Kasumi-1 (cell line): ENCODE measurements around the gene FBN1.

Experiments
- DNase-seq, 2 experiments: peaks; one replicate each; lab custom pipeline; 2025; lab: John Stamatoyannopoulos, UW

FBN1 gene

DNA sequence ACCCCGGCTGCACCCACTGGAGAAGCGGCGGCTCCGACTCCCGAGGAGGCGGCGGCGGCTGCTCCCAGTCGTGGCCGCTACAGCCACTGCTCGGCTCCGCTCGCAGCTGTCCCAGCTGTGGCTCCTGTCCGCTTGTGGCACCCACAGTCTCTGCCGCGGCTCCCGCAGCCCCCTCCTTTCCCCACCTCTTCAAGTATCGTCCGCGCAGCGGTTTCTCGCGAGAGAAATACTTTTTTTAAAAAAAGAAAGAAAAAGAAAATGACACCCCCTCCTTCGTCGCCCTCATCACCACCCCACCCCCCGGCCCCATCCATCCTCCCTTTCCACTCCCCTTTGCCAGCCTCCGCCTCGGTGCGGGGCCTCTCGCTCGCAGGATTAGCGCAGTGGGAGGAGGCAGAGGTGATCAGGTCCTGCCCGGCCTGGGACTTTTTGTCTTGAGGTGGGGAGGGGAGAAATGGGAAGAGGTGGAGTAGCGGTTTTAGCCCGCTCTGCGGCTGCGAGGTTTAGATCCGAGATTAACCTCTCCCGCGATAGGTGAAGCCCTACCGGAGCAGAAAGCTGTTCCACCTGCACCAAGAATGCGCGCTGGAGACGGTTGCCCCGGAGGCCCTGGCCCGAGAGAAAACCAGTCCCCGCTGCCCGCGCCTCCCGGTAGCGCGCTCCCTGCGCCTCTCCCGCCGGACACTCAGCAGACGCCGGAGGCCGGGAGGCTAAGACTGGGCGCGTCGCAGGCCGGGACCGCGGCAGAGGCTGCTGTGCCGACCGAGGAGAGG, at the start of gene FBN1:
Gene FBN1, minus strand, starts transcription at position 152 of the 773 bp plus-strand sequence. CDS start 940 bp downstream, outside the sequence.
- no peak for DNase-seq

DNA sequence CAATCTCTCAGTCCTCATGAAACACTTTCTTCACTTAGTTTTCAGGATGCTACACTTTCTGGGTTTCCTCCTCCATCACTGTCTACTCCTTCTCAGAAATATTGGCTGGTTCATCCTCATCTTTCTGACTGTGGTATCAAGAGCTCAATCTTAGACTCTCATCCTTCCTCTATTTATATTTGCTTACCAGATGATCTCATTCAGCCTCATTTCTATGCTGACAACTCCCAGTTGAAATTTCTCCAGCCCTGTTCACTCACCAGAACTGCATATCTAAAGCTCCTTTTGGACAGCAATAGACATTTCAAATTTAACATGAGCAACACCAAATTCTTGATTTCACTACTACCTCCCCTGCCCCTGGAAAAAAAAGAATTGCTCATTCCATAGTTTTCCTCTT, 48.0 kb upstream of the FBN1 start:
- no peak for DNase-seq

GRCh38 chr15:48688493-48688892, 43.0 kb upstream of the FBN1 start:
- DNase-seq = no peak

DNA sequence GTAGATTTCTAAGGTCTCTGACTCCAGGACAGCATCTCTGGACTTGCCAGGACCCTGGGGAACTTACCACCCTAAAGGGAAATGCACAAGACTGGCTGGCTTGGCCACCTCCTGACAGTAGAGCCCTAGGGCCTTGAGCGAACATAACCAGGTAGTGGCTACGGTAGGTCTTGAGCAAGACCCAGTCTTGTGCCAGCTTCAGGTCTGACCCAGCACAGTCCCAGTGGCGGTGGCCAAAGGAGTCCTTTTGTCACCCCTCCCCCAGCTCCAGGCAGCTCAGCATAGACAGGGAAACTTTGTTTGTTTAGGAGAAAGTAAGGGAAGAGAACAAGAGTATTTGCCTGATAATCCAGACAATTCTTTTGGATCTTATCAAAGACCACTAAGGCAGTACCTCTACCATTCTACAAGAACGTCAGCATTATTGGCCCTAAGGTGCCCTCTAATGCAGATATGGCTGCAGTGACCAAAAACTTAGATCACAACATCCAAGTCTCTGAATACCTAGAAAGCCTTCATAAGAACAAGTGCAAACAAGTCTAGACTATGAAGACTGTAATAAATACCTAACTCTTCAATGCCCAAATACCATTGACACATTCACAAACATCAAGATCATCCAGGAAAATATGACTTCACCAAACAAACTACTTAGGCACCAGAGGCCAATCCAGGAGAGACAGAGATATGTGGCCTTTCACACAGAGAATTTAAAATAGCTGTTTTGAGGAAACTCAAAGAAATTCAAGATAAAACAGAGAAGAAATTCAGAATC, 38.7 kb upstream of the FBN1 start:
- no peak for DNase-seq

- no peak for DNase-seq
Measured at GRCh38 chr15:48682942-48683651, 37.6 kb upstream of the FBN1 start.

DNA sequence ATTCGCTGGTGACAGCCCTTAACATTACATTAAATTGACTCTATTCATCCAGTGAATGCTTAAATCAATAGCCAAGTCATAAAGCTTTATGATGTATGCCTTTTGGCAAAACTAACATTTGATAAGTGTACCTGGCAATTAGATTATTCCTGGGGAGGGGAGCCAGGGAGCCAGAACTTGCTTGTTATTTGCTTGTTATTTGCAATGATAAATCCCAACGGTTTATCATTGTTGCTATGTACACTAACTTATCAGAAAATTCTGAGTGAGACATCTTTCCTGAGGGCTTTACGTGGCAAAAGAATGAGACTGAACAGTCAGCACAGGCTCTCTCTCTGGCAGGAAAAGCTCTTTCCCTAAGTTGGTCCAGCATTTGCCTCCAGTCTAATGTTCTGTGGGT, 35.8 kb upstream of the FBN1 start:
- no peak for DNase-seq

GRCh38 chr15:48680841-48681240, 35.3 kb upstream of the FBN1 start:
- DNase-seq = no peak

- no peak for DNase-seq
Measured at GRCh38 chr15:48679952-48680351, 34.4 kb upstream of the FBN1 start.

GRCh38 chr15:48678851-48679250, 33.3 kb upstream of the FBN1 start:
- no peak for DNase-seq

DNA sequence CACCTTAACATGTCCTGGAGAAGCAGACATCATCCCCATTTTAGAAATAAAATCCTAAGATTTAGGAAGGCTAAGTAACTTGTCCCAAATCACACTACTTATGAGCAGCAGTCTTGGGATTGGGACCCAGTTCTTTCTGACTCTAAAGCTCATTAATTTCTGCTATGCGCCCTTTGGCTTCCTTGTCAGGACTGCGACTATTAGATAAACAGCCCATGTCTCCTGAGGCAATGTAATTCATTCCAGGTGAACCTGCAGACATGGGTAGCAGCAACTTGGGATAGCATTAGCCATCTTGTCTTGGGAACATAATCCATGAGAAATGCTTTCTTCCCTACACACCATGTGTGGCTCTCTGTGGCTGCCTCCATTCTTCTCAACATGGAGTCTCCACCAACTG, 32.3 kb upstream of the FBN1 start:
- DNase-seq = no peak

GRCh38 chr15:48675436-48675835, 29.9 kb upstream of the FBN1 start:
- DNase-seq = no peak

DNA sequence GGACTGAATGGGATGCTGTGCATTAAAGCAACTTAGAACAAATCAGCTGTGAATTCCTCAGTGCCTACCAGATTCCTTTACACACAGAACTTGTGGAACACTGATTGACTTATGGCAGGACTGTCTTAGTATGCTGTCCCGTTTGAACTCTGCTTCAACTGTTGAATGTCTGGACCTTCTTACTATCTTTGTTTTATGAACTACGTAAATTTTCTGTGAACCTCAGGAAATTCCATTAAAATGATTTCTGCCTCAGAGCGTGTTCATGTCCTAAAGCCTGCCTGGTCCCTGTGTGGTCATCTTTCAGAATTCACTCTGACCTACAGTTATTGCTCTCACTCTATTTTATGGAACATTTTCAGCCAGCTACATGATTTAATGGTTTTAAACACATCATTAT, 29.4 kb upstream of the FBN1 start:
- no peak for DNase-seq

DNA sequence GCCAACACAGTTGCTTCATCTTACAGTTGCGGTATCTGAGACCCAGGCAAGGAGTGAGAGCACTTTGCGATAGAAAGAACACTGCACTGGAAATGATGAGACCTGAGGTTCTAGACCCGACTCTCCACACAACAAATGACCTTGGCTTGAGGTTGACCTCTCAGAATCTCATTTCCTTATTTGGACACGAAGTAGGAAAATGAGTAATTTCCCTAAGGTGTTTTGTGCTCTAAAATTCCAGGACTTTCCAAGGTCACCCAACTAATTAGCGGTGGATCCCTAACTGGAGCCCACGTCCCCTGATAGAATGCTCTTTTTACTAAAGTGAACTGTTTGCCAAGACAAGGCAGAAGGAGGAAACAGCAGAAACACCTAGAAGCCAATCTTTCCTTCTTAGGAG, 26.7 kb upstream of the FBN1 start:
- DNase-seq = no peak

- DNase-seq = no peak
Measured at GRCh38 chr15:48671103-48672022, 25.9 kb upstream of the FBN1 start.

DNA sequence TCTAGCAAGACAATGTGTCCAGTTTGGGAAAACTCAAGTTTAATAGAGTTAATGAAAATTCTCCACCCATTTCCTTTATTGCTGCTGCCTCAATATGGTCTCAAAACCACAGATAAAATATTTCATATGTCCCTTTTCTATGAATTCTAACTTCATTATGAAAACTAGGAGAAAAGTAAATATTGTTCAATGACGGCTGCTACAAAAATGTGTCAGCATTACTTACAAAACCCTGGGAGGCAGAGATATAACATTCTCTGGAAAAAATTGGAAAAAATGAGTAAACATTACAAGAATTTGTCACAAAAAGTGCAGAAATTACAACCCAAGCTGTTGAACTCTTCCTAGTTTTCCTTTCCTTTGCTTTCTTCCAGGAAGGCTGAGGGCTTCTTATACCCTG, 22.2 kb upstream of the FBN1 start:
- no peak for DNase-seq

DNA sequence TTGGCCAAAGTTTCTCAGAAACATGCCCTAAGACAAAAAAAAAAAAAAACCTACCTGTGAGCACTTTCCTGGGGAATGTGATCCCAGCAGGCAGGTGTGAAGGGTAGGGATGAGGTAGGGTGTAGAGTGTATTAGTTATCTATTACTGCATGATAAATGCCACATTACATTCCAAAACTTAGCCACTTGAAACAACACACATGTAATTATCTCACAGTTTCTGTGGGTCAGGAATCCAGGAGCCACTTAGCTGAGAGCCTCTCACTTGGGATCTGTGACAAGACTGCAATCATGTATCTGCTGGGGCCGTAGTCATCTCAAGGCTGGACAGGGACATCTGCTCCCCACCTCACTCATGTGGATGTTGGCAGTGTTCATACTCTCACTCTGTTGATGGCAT, 18.9 kb upstream of the FBN1 start:
- DNase-seq = no peak

DNA sequence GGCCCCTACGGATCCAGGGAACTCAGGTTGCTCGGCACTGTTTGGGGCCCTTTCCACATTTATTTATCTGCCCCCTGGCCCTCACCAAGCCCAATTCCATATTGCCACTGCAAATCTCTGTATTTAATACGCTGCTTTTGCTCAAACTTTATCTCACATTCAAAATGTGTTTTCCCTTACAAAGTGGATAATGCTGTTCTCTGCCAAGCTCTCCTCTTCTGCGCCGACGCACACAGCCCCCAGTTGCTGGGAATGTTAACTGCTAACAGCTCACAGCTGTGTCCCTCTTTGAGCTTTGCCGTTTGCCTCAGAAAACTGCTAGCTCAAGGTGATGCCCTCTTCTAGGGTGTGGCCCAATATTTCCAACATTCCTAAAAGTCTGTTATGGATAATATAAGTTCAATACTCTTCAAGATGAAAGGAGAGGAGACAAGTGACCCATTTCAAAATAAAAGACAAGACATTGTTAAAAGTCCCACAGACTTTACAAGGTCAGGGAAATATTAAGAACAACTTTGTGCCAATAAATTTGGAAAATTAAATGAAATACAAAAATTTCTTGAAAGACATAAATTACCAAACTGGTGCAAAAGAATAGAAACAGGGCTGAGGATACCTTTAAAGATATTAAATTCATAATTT, 12.6 kb upstream of the FBN1 start:
- DNase-seq = no peak

- no peak for DNase-seq
Measured at GRCh38 chr15:48654801-48655200, 9.3 kb upstream of the FBN1 start.

GRCh38 chr15:48653913-48654670, 8.6 kb upstream of the FBN1 start:
- DNase-seq = no peak

DNA sequence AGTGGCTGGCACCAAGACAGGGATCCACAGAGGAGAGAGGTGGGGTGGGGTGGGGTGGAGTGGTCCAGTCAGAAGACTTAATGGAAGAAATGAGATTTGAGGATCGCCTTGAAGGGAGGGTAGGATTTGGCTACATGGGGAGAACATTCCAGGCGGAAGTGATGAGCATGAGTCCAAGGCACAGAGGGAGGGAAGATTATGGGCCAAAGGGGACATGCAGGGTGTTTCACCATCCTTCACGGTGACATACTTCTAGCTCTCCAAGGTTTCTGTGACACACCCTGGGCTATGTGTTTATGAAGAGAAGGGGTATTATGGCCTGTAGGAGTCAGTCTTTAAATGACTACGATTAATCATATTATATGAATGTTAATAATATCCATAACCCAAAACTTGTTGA, 7.7 kb upstream of the FBN1 start:
- no peak for DNase-seq
